NB4 (cell line): ENCODE data around the gene CHI3L2.
A peak's percentile ranks its signal among the peaks of the same experiment; 100 is the strongest.

Source experiments
- DNase-seq: peaks from one replicate; pipeline ENCODE4 v3.0.0; 2010; ENCODE audit warnings: low read depth
- H3K4me3 ChIP-seq: one replicate; pipeline ENCODE4 v1.5.1; 2011; ENCODE audit warnings: mild to moderate bottlenecking, low read depth, low read length, moderate library complexity
- MYC ChIP-seq: IDR thresholded peaks from 2 replicates; pipeline ENCODE4 v1.6.1; 2011; ENCODE audit warnings: low read depth, low read length
- POLR2A ChIP-seq: IDR thresholded peaks from 2 replicates; pipeline ENCODE4 v1.6.1; 2011; ENCODE audit warnings: mild to moderate bottlenecking; ENCODE audit not compliant: insufficient read length; ENCODE audit errors: extremely low read depth
- TF ChIP-seq, protein P1 (sequence below): IDR thresholded peaks from one replicate; pipeline ENCODE4 v1.5.1; 2012; ENCODE audit warnings: low read depth, low read length
- TF ChIP-seq, protein P2 (sequence below): IDR thresholded peaks from 2 replicates; pipeline ENCODE4 v1.6.1; 2011; ENCODE audit warnings: low read depth, low read length

CHI3L2 gene

DNA sequence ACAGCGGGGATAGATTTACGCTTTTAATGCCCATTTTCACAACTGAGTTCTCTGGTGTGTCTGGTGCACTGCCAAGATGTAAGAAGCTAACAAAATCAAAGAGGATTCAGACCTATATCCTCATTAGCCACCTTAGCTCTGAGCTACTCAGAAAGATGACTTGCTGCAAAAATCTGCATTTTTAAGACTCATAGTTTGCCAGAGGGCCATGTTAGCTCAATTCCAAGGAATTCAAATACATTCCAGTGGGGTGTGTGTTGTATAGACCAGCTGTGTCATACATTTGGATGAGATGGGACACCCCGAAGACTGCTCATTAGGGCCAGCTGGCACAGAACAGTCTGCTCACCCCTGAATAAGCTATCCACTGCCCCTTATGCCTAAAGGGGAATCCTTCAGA is 36.0 kb upstream of the CHI3L2 start:
- H3K4me3 ChIP-seq = no peak overlapping the region
- no peak for DNase-seq
- TF ChIP-seq POLR2A = no peak
- TF ChIP-seq MYC = no peak
- TF ChIP-seq, protein P1, sequence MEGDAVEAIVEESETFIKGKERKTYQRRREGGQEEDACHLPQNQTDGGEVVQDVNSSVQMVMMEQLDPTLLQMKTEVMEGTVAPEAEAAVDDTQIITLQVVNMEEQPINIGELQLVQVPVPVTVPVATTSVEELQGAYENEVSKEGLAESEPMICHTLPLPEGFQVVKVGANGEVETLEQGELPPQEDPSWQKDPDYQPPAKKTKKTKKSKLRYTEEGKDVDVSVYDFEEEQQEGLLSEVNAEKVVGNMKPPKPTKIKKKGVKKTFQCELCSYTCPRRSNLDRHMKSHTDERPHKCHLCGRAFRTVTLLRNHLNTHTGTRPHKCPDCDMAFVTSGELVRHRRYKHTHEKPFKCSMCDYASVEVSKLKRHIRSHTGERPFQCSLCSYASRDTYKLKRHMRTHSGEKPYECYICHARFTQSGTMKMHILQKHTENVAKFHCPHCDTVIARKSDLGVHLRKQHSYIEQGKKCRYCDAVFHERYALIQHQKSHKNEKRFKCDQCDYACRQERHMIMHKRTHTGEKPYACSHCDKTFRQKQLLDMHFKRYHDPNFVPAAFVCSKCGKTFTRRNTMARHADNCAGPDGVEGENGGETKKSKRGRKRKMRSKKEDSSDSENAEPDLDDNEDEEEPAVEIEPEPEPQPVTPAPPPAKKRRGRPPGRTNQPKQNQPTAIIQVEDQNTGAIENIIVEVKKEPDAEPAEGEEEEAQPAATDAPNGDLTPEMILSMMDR = no peak
- TF ChIP-seq, protein P2, sequence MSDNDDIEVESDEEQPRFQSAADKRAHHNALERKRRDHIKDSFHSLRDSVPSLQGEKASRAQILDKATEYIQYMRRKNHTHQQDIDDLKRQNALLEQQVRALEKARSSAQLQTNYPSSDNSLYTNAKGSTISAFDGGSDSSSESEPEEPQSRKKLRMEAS = no peak

DNA sequence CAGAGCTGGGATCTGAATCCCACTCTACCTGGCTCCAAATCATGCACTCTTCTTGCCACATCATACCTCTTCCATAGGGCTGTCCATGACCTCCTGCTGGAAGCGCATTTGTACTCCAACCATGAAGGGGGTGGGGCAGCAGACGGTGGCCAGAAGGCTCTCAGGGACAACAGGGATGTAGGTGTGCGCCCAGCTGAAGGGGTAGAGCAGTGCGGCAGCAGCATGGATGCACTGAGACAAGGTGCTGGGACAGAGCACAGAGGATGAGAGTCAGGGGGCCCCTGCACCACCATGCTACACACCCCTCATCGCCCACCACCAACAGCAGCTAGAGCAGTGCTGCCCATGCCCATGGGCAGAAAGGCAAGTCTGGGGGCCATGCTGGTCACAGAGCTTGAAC is 35.4 kb upstream of the CHI3L2 start:
- TF ChIP-seq MYC = no peak
- TF ChIP-seq, protein P1 = no peak
- TF ChIP-seq, protein P2 = no peak
- TF ChIP-seq POLR2A = no peak
- DNase-seq = no peak
- no peak overlapping the region for H3K4me3 ChIP-seq

DNA sequence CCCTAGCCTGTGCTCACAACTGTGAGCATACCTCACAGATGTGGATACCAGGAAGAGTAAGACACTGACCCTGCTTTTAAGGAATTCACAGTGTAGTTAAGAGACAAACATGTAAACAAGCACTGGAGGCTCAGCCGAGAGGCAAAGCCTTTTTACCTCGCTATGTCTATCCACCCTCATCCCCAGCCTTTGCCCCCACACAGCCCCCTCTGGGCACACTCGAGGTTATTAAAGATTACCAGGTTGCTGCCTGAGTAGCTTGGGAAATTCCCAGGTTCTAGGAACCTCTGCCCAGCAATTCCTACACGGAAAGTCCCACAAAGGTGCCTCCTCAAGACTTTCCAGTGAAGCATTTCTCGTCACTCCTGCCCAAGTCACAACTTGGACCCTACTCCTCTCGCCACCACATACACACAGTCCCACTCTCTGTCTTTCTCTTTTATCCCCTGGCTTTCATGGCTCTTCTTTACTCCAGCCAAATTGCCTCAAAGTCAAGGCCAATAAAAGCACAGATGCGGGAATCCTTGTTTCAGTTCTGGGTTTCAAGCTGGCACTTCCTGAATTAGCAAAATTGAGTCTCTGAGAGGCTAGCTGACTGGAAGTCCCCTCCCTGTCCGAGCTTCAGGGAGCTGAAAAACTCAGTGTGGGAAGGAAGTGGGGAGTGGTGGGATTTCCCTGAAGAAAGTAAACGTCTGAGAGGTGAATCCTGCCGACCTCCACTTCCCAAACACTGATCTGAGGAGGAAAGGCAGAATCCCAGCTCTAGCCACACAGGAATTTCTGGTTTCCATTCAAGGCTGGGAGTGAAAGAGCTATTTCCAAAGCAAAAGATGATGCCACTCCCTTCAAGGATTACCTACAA is 34.6 kb upstream of the CHI3L2 start:
- DNase-seq = peak; percentile 49
- TF ChIP-seq, protein P1 = no peak
- TF ChIP-seq, protein P2 = no peak
- TF ChIP-seq POLR2A = no peak
- no peak for TF ChIP-seq MYC
- H3K4me3 ChIP-seq = no peak overlapping the region

DNA sequence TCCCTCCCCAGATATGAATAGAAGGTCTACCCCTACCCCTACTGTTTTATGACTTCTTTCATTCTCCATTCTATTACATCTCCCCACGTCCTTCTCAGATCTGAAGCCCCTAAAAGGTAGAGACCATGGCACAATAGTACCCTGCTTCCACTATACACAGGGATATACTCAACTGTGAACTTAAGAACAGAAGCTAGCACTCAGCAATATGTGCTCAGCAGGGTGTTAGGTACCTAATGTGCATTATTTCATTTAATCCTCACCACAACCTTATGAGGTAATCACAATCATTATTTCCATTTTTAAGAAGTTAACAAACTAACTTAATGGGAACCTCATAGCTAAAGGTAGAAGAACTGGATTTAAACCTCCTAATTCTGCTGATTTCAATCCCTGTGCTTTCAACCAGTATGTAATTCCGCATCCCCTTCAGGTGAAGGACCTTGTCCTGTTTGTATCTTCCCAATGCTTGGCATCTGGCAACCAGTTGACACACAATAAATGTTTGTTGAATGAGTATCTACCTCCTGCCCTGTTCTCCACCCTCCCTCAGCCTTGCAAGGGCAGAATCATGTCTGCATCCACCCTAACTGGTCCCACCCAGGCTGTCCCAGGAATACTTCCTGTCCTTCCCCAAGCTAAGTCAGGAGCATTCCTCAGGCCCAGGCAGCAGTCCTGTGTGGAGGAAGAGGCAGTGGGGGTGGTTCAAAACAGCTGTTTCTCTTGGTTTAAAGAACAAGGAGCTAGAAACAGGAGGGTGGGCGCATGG is 33.6 kb upstream of the CHI3L2 start:
- DNase-seq = no peak
- TF ChIP-seq MYC = no peak
- TF ChIP-seq, protein P2 = no peak
- TF ChIP-seq, protein P1 = no peak
- TF ChIP-seq POLR2A = no peak
- no peak overlapping the region for H3K4me3 ChIP-seq

DNA sequence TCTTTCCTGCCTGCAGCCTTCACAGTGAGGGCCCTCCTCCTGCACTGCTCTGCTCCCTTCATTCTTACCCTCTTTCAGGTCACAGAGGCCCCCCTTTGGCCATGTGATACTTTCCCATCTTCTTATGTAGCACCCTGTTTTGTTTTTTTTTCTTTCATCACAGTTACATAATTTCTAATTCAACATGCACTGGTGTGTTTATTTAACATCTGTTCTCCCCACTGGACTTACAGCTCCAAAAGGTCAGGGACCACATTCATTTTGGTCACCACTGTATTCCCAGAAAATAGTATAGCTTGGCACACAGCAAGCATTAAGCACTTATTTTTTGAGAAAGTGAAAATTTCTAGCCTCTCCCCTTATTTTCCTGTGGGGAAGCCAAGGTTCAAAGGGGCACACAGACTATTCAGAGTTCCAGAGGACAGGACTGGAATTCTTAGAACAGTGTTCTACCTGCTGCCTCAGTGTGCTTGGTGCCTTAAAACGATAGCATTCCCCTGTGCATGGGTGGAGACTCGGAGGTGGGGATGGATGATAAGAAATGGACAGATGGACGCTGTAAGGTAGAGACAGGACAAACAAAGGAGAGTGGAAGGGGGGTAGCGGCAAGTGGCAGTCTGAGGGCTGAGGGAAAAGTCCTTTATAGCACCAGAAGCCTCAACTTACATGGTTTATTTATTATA is 32.4 kb upstream of the CHI3L2 start:
- no peak overlapping the region for H3K4me3 ChIP-seq
- TF ChIP-seq, protein P2 = no peak
- no peak for TF ChIP-seq POLR2A
- DNase-seq = no peak
